K562 (cell line): ENCODE measurements around the gene KCP. TPM values are rescaled to one million over a fixed set of nuclear protein-coding genes. Genes with fewer than 3 reads are reported as not detected.

Source experiments
- BRF2 ChIP-seq: IDR thresholded peaks from 3 replicates; pipeline ENCODE4 v1.6.1; 2011; ENCODE audit warnings: borderline replicate concordance, mild to moderate bottlenecking; ENCODE audit not compliant: insufficient read length, insufficient read depth
- CSDE1 ChIP-seq, 2 experiments: fragments of 450-650 bp; IDR thresholded peaks; 2 replicates each; pipeline ENCODE4 v1.6.1; 2016; ENCODE audit warnings: mild to moderate bottlenecking in 1 of 2
- ELK1 ChIP-seq: sonication (generic); formaldehyde crosslinking; IDR thresholded peaks from 2 replicates; pipeline ENCODE4 v1.8.1; 2022; ENCODE audit warnings: missing genetic modification reagents
- MCM3 ChIP-seq: fragments of 450-650 bp; IDR thresholded peaks from 2 replicates; pipeline ENCODE4 v1.6.1; 2016
- PTTG1 ChIP-seq: fragments of 450-650 bp; IDR thresholded peaks from 2 replicates; pipeline ENCODE4 v1.6.1; 2016; ENCODE audit warnings: low read depth, mild to moderate bottlenecking, missing genetic modification characterization, missing compliant biosample characterization
- SAFB ChIP-seq: fragments of 200-400 bp; formaldehyde crosslinking; IDR thresholded peaks from 2 replicates; pipeline ENCODE4 v1.6.1; 2017; ENCODE audit warnings: low read depth, low read length, borderline replicate concordance
- SREBF1 ChIP-seq: fragments of 150-350 bp; IDR thresholded peaks from 2 replicates; pipeline ENCODE4 v1.6.1; 2014; ENCODE audit warnings: antibody characterized with exemption, low read depth, low read length, borderline replicate concordance
- SREBF2 ChIP-seq: sonication (generic); formaldehyde crosslinking; IDR thresholded peaks from 2 replicates; pipeline ENCODE4 v1.4.0; 2020; ENCODE audit warnings: mild to moderate bottlenecking, missing genetic modification reagents
- TEAD2 ChIP-seq: fragments of 450-650 bp; IDR thresholded peaks from 2 replicates; pipeline ENCODE4 v1.6.1; 2016; ENCODE audit warnings: missing genetic modification characterization, control low read depth, missing compliant biosample characterization
- ZBTB2 ChIP-seq: fragments of 450-650 bp; IDR thresholded peaks from 2 replicates; pipeline ENCODE4 v1.6.1; 2016; ENCODE audit warnings: antibody characterized with exemption
- ZNF511 ChIP-seq: sonication (generic); formaldehyde crosslinking; IDR thresholded peaks from 2 replicates; pipeline ENCODE4 v1.8.0; 2022; ENCODE audit warnings: mild to moderate bottlenecking, missing genetic modification reagents
- polyA plus RNA-seq, 8 experiments: library from polyadenylated mRNA; depleted of rRNA in 4 of 8; stranded (reverse) in 5 of 8; unstranded in 3 of 8; fragments of >200 nt; fragmentation: Nextera tagmentation in 2 of 8; fragmentation: Illumina TruSeq in 1 of 8; extraction: Ambion mirVana in 2 of 8; extraction: Trizol in 1 of 8; gene quantifications; 2 replicates each; pipeline versions ENCODE4 v1.2.1 to v1.2.3, GENCODE V29; 2011 to 2014; ENCODE audit warnings: inconsistent platforms in 1 of 8, missing spikeins in 1 of 8
- total RNA-seq, 7 experiments: library from RNA; depleted of rRNA in 6 of 7; stranded (reverse); fragments of >200 nt in 6 of 7; fragmentation: Illumina TruSeq in 2 of 7; extraction: Trizol in 2 of 7; gene quantifications; 2 replicates each; pipeline versions ENCODE4 v1.2.1 to v1.2.3, GENCODE V29; 2011 to 2021; ENCODE audit warnings: low replicate concordance in 1 of 7

Gene KCP
- total and polyA plus RNA-seq, 9 of the 15 experiments (the other 6 are each of a cell fraction or from before 2014, with no cell fraction given): 0.06 to 0.17 (median 0.12) TPM; not detected in 3

GRCh38 chr7:128875523-128875948 lies 35.0 kb downstream of the KCP start (continued):
- TF ChIP-seq ZNF511 (CRISPR knock-in tag) (no peak), TEAD2 (no peak), CSDE1 (IDR thresholded peaks at IDR 0.05) (no peak), SAFB (no peak), ELK1 (CRISPR knock-in tag) (no peak), SREBF1 (no peak), MCM3 (0 out of 2 replicates have a peak, but pooled peaks have one; percentile 14), BRF2 (no peak), PTTG1 (tag) (no peak), SREBF2 (CRISPR knock-in tag) (no peak), ZBTB2 (no peak)
